B cell (primary cell): ENCODE results near the gene ADIPOR1. TPM values are rescaled to one million over a fixed set of nuclear protein-coding genes. Genes with fewer than 3 reads are reported as not detected.

Source experiments
- ATAC-seq: fragments of 200-7000 bp; cut with Tn5 transposase; one replicate; pipeline ENCODE4 v1.10.0; 2021; ENCODE audit warnings: low read depth, mild to moderate bottlenecking, moderate number of reproducible peaks, moderate library complexity
- CTCF ChIA-PET: fragments of 350-600 bp; sonication (Branson Sonifier 250); formaldehyde crosslinking; loops from one replicate; lab custom pipeline; 2021; ENCODE audit warnings: antibody characterized with exemption, inconsistent platforms; lab: Charles Lee
- POLR2A ChIA-PET: fragments of 350-600 bp; sonication (Branson Sonifier 250); formaldehyde crosslinking; loops from one replicate; lab custom pipeline; 2021; ENCODE audit warnings: antibody characterized with exemption; lab: Charles Lee
- DNase-seq: peaks from one replicate; pipeline ENCODE4 v3.0.0; 2013
- H2AFZ ChIP-seq: 2 replicates; pipeline ENCODE4 v1.6.1; 2012; ENCODE audit warnings: mild to moderate bottlenecking, low read depth, low read length; ENCODE audit not compliant: insufficient read depth, poor library complexity, severe bottlenecking
- H3K27ac ChIP-seq, 2 donors: 1 replicate in 1 of 2; 2 replicates in 1 of 2; pipeline ENCODE4 v1.5.1; 2012 to 2013; ENCODE audit warnings: low read length in 2 of 2, mild to moderate bottlenecking in 2 of 2, moderate library complexity in 1 of 2
- H3K27me3 ChIP-seq, 4 experiments: fragments of 200-600 bp in 1 of 4; sonication (generic) in 1 of 4; replicated peaks in 1 of 4; 1 replicate in 2 of 4; 2 replicates in 2 of 4; pipeline versions ENCODE4 v1.6.1 to v1.7.0; 2013 to 2016; ENCODE audit warnings: low read length in 3 of 4, mild to moderate bottlenecking in 2 of 4, mixed read lengths in 1 of 4, moderate library complexity in 1 of 4; ENCODE audit not compliant: insufficient read depth in 4 of 4, control insufficient read depth in 3 of 4; ENCODE audit errors: control extremely low read depth in 1 of 4
- H3K36me3 ChIP-seq, 2 experiments: replicated peaks in 1 of 2; 1 replicate in 1 of 2; 2 replicates in 1 of 2; pipeline versions ENCODE4 v1.6.1 to v1.7.1; 2013; ENCODE audit warnings: low read length in 1 of 2; ENCODE audit not compliant: insufficient read depth in 2 of 2, control insufficient read depth in 1 of 2; ENCODE audit errors: control extremely low read depth in 1 of 2, extremely low read depth in 1 of 2
- H3K4me1 ChIP-seq, 2 donors: fragments of 200-600 bp in 1 of 2; sonication (generic) in 1 of 2; 1 replicate in 1 of 2; 2 replicates in 1 of 2; pipeline versions ENCODE4 v1.5.1 to v1.6.1; 2013 to 2017; ENCODE audit warnings: low read length in 2 of 2; ENCODE audit not compliant: control insufficient read depth in 2 of 2, insufficient read depth in 2 of 2
- H3K4me2 ChIP-seq: replicated peaks from 2 replicates; pipeline ENCODE3; 2012; ENCODE audit warnings: mild to moderate bottlenecking, low read depth, low read length; ENCODE audit not compliant: poor library complexity, severe bottlenecking
- H3K4me3 ChIP-seq, 5 experiments: fragments of 200-600 bp in 1 of 5; sonication (generic) in 1 of 5; 1 replicate in 3 of 5; 2 replicates in 2 of 5; pipeline versions ENCODE4 v1.5.1 to v1.7.0; 2011 to 2016; ENCODE audit warnings: low read length in 4 of 5, mild to moderate bottlenecking in 4 of 5, low read depth in 2 of 5, control low read depth in 1 of 5, moderate library complexity in 1 of 5; ENCODE audit not compliant: insufficient read depth in 1 of 5; ENCODE audit errors: control extremely low read depth in 1 of 5, extremely low read depth in 1 of 5
- H3K79me2 ChIP-seq: fragments of 200-600 bp; sonication (generic); one replicate; pipeline ENCODE4 v1.6.0; 2016; ENCODE audit warnings: low read length; ENCODE audit not compliant: control insufficient read depth, insufficient read depth
- H3K9ac ChIP-seq: fragments of 200-600 bp; sonication (generic); 2 replicates; pipeline ENCODE4 v1.6.1; 2017; ENCODE audit warnings: mild to moderate bottlenecking, low read length, moderate library complexity
- H3K9me3 ChIP-seq, 3 donors: one replicate each; pipeline versions ENCODE4 v1.6.1 to v1.7.1; 2013; ENCODE audit warnings: low read length in 2 of 3; ENCODE audit not compliant: control insufficient read depth in 2 of 3, insufficient read depth in 1 of 3; ENCODE audit errors: control extremely low read depth in 1 of 3
- H4K20me1 ChIP-seq: 2 replicates; pipeline ENCODE4 v1.6.0; 2012; ENCODE audit warnings: mild to moderate bottlenecking, low read length; ENCODE audit not compliant: insufficient read depth, control insufficient read depth, poor library complexity, severe bottlenecking
- H3K27ac Mint-ChIP-seq: one replicate; pipeline ENCODE4 v1.8.0; 2021; ENCODE audit warnings: mixed read lengths
- H3K27me3 Mint-ChIP-seq: one replicate; pipeline ENCODE4 v1.8.0; 2021; ENCODE audit warnings: mixed read lengths
- H3K4me1 Mint-ChIP-seq: one replicate; pipeline ENCODE4 v1.8.0; 2021; ENCODE audit warnings: mixed read lengths
- H3K4me3 Mint-ChIP-seq: one replicate; pipeline ENCODE4 v1.8.0; 2021; ENCODE audit warnings: mixed read lengths
- H3K9me3 Mint-ChIP-seq: one replicate; pipeline ENCODE4 v1.8.0; 2022; ENCODE audit warnings: mixed read lengths; ENCODE audit not compliant: insufficient read depth
- EZH2 ChIP-seq: IDR thresholded peaks from 2 replicates; pipeline ENCODE4 v1.6.1; 2012; ENCODE audit warnings: borderline replicate concordance, low read depth, mild to moderate bottlenecking, moderate library complexity, low read length; ENCODE audit not compliant: insufficient read depth, poor library complexity, severe bottlenecking
- WGBS: methylation state at CpG from one replicate; pipeline ENCODE4 v1.1.5; 2013; ENCODE audit warnings: missing lambda C conversion rate; ENCODE audit not compliant: insufficient coverage; 5-methylcytosine and 5-hydroxymethylcytosine counted together
- intact Hi-C: fragments of 100-400 bp; cut with micrococcal nuclease; formaldehyde crosslinking; loops from one replicate; pipeline ENCODE4 v1.10.0; 2022
- polyA plus RNA-seq: library from polyadenylated mRNA; depleted of rRNA; stranded (reverse); fragments of >200 nt; gene quantifications from 2 replicates; pipeline ENCODE4 v1.2.3, GENCODE V29; 2012
- total RNA-seq, 2 donors: library from RNA; stranded (reverse); fragments of 120-200 nt in 1 of 2; gene quantifications; 1 replicate in 1 of 2; 2 replicates in 1 of 2; pipeline versions ENCODE4 v1.2.3 to v1.2.4, GENCODE V29; 2013 to 2022
- TF ChIP-seq, protein P1 (sequence below): fragments of 200-600 bp; IDR thresholded peaks from one replicate; pipeline ENCODE4 v1.8.0; 2022; ENCODE audit warnings: antibody characterized with exemption, mild to moderate bottlenecking

The ADIPOR1 gene
- total and polyA plus RNA-seq, 2 donors (not counting 1 experiment from before 2014, with no cell fraction given): 44.2 to 49.5 TPM

DNA sequence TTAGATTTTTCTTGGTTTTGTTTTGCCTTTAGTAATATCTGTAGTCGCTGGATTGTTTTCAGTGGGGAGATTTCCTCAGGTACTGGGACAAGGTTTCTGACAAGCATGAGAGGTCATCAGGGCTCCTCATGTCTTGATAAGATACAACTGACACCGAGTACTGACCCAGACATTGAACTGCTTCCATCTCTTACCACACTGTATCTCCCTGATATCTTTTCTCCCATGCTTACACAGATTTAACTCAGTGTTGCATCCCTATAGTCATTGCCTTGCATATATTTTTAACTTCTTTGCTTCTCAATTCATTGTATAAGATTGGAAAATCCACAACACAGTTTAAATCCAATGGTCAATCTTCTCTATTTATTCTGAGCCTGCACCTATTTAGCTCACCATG, 21.3 kb upstream of the ADIPOR1 start:
- TF ChIP-seq, protein P1, sequence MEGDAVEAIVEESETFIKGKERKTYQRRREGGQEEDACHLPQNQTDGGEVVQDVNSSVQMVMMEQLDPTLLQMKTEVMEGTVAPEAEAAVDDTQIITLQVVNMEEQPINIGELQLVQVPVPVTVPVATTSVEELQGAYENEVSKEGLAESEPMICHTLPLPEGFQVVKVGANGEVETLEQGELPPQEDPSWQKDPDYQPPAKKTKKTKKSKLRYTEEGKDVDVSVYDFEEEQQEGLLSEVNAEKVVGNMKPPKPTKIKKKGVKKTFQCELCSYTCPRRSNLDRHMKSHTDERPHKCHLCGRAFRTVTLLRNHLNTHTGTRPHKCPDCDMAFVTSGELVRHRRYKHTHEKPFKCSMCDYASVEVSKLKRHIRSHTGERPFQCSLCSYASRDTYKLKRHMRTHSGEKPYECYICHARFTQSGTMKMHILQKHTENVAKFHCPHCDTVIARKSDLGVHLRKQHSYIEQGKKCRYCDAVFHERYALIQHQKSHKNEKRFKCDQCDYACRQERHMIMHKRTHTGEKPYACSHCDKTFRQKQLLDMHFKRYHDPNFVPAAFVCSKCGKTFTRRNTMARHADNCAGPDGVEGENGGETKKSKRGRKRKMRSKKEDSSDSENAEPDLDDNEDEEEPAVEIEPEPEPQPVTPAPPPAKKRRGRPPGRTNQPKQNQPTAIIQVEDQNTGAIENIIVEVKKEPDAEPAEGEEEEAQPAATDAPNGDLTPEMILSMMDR: no peak
- TF ChIP-seq EZH2: no peak
- H3K4me3 Mint-ChIP-seq: no peak overlapping the region
- Histone ChIP-seq H3K4me3 (no peak overlapping the region), H3K79me2 (no peaks in the 10 kb centered on the region), H3K27ac (no peak overlapping the region), H3K9ac (no peak overlapping the region), H4K20me1 (no peaks in the 10 kb centered on the region), H3K9me3 (no peaks in the 10 kb centered on the region), H3K27me3 (peaks cover 0 to 2% (median 0%) of the 10 kb centered on the region in 4 experiments), H3K4me1 (no peaks in the 10 kb centered on the region), H3K36me3 (no peaks in the 10 kb centered on the region), H2AFZ (no peak overlapping the region), H3K4me2 (no peak overlapping the region)
- peaks cover 26% of the 10 kb centered on the region for H3K27me3 Mint-ChIP-seq
- ChIA-PET CTCF (interaction anchor here (1.3 to 2.1 kb wide), 2 partner anchors 11 to 21 kb away, joined by 3 to 10 read pairs; no protein-coding TSS in a partner anchor), POLR2A (no interaction called here)
- no peaks in the 10 kb centered on the region for H3K9me3 Mint-ChIP-seq
- H3K27ac Mint-ChIP-seq: no peak overlapping the region
- intact Hi-C loops: no loop called here
- 86% methylated on average over 1 of the region's 2 CpGs for WGBS
- DNase-seq (no peak), ATAC-seq (no peak)
- H3K4me1 Mint-ChIP-seq: peaks cover 6% of the 10 kb centered on the region

DNA sequence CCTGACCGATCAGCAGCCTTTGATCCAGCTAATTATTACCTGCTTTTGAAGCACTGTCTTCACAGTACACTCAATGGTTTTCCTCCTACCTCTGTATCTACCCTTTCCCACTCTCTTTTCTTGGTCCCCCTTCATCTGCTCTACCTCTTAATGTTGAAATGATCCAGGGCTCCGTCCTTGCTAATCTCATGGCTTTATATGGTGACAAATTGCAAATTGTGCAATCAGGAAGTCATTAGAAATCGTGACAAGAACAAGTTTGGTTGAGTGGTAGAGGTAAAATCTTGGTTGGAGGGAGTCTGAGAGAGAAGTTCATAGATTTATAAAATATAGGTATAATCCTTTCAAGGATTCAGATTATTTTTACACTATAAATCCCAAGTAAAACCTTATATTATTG, 18.5 kb upstream of the ADIPOR1 start:
- TF ChIP-seq, protein P1: no peak
- TF ChIP-seq EZH2: no peak
- Histone ChIP-seq H3K79me2 (no peaks in the 10 kb centered on the region), H2AFZ (no peak overlapping the region), H3K4me3 (no peak overlapping the region), H3K27ac (no peak overlapping the region), H3K4me1 (no peaks in the 10 kb centered on the region), H4K20me1 (no peaks in the 10 kb centered on the region), H3K9me3 (no peaks in the 10 kb centered on the region), H3K4me2 (no peak overlapping the region), H3K9ac (no peak overlapping the region), H3K27me3 (peaks cover 0 to 2% (median 0%) of the 10 kb centered on the region in 4 experiments), H3K36me3 (no peaks in the 10 kb centered on the region)
- ChIA-PET POLR2A (no interaction called here), CTCF (no interaction called here)
- Mint-ChIP-seq H3K27me3 (peaks cover 26% of the 10 kb centered on the region), H3K4me1 (peaks cover 1% of the 10 kb centered on the region), H3K27ac (no peak overlapping the region), H3K4me3 (no peak overlapping the region), H3K9me3 (no peaks in the 10 kb centered on the region)
- intact Hi-C loops: no loop called here
- WGBS: 69% methylated on average over 1 of the region's 3 CpGs
- ATAC-seq: no peak
- DNase-seq: no peak
